Stimulated activated CD8-positive, alpha-beta memory T cell treated with anti-CD3 and anti-CD28 coated beads, Interleukin-7, amount 100 ng/mL, for 1 hour (primary cell): ENCODE data around the gene ADARB2.

Source experiments
- DNase-seq, 2 donors: peaks; one replicate each; pipeline ENCODE4 v3.0.0-alpha.2; 2020; ENCODE audit warnings: low read depth in 2 of 2

The ADARB2 gene

GRCh38 chr10:1191752-1192151, 545.6 kb downstream of the ADARB2 start:
- DNase-seq: no peak

- DNase-seq: no peak
These were observed 546.4 kb downstream of the ADARB2 start for GRCh38 chr10:1190791-1191490.

DNA sequence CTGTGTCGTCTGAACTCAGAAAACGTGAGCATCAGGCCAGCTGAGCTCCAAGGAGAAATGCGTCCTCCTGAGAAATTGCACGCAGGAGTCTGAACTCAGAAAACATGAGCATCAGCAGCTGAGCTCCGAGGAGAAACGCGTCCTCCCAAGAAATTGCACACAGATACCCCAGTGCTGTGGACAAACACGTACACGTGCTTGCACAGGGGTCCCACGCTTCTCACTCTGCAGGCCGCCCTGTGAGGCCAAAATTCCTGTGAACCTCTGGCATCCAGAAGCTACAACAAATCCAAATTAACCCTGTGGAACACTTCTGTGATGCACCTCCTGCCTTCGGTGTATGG, 547.3 kb downstream of the ADARB2 start:
- DNase-seq: no peak

DNA sequence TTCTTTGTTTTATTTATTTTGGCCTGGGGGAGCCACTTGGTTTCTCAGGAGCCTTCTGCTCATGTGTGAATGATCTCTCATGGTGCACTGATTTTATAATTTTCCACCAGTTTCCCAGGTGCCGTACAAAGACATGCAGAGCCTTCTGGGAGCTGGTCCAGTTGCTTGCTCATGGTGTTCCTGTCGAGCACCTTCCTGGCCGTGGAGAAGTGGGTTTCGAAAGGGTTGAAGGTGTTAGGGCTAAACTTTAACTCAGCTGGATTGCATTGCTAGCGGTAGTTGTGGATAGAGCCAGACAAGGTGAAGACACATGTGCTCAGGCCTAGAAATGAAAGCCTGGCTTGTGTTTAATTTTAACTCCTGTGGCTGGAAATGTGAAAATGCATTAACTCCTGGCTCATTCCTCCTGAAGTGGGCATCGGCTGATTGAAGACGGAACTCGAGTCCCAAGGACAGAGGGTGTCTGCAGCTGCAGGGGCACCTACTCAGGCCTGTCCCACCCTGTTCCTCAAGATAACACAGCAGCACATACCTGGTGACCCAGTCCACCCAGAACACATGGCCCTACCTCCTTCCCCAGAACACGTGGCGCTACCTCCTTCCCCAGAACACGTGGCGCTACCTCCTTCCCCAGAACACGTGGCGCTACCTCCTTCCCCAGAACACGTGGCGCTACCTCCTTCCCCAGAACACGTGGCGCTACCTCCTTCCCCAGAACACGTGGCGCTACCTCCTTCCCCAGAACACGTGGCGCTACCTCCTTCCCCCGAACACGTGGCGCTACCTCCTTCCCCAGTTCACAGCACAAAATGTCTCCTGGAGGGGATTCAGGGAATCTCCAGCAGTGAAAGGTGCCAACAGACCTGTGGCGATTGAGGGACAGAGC, 547.9 kb downstream of the ADARB2 start:
- no peak for DNase-seq

DNA sequence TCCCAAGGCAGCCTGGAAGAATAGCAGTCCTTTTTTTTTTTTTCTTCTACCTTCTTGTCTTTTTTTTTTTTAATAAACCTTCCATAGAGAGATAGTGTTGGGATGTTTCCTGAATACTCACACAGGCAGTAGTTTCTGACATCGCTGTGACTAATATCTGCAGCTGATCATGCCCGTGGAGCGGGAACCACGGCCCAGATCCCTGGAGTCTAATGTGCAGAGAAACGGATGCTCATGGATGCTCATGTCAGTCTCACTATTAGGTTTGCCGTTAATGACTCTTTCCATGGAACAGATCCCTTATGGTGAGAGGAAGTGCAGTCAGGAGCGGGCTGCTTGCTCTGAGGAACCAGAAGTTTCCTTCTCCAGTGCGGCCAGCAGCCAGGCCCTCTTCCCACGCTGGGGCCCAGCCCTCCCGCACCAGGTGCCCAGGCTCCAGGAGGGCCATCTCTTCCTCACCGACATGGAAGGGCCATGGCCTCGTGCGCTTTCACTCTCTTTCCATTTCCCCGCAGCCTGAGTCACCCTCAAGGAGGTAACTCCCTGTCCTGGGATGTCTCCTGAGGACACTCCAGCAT, 548.7 kb downstream of the ADARB2 start:
- no peak for DNase-seq

GRCh38 chr10:1187855-1188557, 549.3 kb downstream of the ADARB2 start:
- no peak for DNase-seq

GRCh38 chr10:1187151-1187854, 550.0 kb downstream of the ADARB2 start:
- no peak for DNase-seq

DNA sequence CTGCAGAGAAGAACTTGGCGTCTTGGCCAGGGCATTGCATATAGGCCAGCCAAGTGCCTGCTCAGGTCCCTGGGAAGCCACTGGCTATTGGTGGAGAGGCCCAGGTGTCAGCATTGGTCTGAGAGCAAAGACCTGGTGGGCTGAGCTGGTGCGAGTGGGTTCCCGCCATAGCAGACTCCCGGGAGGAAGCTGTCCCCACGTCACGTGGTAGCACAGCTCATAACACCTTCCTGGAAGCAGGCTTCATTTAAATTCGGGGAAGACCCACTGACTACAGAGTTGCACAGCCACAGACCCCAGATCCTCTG, 550.7 kb downstream of the ADARB2 start:
- no peak for DNase-seq

DNA sequence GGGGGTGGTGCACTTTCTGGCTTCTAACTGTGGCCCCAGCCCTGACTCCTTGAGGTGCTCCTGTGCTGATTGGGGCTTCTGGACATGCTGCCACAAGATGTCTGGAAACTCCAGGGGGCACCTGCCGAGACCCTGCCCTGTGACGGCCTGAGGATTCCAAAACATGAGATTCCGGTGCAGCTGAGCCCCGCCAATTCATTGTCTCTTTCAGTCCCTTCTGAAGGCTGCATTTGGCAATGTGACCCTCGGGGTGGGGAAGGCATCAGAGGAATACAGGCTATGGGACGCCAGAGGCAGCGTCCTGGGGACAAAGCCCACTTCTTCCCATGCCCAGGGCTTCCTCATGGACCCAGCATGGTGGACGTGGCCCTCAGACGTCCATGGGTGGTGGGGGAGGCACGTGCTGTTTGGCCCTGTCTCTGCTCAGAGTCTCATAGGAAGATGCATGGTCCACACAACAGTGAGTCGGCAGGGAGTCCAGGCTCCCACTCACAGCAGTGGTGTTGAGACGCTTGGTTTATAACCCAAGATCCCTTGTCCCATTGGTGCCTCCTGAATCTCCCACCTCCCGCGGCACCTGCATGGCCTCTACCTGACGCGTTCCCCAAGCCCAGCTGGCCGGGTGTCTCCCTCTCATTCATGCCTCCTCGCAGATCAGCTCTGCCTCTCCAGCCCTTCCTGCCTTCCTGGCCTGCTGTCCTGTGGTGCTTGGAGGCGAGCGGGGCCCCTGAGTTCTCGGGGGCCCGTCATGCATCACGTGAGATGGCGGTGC, 551.2 kb downstream of the ADARB2 start:
- DNase-seq: no peak

- no peak for DNase-seq
These were observed 552.5 kb downstream of the ADARB2 start for GRCh38 chr10:1184541-1185430.

GRCh38 chr10:1183701-1184100, 553.6 kb downstream of the ADARB2 start:
- no peak for DNase-seq

DNA sequence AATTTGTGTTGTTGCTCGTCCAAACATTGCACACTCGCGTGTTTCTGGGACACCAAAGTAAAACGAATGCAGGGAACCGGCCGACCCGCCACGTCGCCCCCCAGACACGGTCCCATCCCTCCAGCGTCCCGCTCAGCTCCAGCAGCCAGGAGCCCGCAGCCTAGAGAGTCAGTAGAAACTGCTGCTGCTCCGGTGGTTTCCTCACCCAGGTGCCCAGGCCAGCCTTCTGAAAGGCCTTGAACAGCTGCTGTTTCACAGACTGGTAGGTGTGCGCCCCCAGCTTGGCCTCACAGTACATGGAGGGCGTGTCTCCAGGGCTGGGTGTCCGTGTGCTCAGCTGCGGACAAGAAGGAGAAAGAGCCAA, 554.3 kb downstream of the ADARB2 start:
- no peak for DNase-seq

- DNase-seq: no peak
These were observed 554.9 kb downstream of the ADARB2 start for GRCh38 chr10:1182280-1183032.

GRCh38 chr10:1180836-1181235, 556.5 kb downstream of the ADARB2 start:
- DNase-seq: no peak

- no peak for DNase-seq
These were observed 557.1 kb downstream of the ADARB2 start for GRCh38 chr10:1180071-1180730.

GRCh38 chr10:1179346-1180070, 557.8 kb downstream of the ADARB2 start:
- no peak for DNase-seq

DNA sequence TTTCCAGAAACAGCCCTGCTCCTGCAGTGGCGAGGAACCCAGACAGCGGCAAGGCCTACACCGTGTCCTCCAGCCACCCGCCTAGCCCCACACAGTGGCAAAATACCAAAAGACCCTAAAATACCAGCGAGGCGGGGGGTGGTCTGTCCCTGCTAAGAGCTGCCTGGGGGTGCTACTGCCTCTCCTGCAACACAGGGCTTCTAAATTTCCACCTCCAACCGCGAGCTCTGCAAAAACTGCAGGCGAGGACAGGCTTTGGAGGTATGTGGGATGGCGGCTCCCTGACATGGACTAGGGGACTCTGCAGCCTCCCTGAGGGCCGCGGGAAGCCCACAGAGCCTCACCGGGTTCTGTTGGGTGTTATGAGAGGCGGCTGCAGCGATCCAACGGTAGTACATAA, 558.8 kb downstream of the ADARB2 start:
- no peak for DNase-seq

DNA sequence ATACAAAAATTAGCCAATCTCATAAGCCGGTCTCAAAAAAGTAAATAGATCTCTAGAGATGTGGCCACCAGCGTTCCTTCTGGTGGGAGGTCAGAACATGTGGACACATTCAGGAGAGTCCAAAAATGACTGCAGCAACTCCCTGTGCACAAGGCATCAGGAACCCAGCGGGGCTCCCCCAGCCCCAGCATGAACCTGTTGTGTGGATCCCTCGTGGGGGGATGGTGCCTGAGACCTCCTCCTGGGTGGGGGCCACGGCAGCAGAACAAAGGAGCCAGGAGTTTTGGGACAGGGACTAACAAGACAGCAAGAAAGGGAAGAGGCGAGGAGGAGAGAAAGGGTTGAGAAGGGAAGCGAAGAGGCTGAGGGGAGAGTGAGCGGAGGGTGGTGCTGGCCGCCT, 559.4 kb downstream of the ADARB2 start:
- DNase-seq: no peak
